Measurements from ENCODE around the gene CASP5.

DNA sequence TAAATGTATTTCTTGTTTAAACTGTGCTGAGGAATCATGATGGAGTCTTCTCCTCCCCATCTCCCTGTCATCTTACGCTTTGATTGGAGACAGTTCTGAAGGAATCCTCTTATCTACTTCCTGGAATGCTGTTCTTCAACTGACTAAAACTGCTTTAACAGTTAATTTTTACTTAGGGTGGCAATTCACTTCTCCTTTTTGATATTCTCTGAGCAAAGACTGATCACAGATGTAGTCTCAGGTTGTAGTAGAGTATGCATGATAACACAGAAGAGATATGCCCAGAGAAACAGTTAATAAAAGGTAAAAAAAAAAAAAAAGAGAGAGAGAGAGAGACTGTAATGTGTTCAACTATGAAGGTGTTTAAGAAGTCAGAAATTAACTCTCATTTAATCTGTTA lies 1.4 kb upstream of the CASP5 start:
- no peak for TF ChIP-seq POLR2A (IDR thresholded peaks at IDR 0.05)
- TF ChIP-seq, protein P1, sequence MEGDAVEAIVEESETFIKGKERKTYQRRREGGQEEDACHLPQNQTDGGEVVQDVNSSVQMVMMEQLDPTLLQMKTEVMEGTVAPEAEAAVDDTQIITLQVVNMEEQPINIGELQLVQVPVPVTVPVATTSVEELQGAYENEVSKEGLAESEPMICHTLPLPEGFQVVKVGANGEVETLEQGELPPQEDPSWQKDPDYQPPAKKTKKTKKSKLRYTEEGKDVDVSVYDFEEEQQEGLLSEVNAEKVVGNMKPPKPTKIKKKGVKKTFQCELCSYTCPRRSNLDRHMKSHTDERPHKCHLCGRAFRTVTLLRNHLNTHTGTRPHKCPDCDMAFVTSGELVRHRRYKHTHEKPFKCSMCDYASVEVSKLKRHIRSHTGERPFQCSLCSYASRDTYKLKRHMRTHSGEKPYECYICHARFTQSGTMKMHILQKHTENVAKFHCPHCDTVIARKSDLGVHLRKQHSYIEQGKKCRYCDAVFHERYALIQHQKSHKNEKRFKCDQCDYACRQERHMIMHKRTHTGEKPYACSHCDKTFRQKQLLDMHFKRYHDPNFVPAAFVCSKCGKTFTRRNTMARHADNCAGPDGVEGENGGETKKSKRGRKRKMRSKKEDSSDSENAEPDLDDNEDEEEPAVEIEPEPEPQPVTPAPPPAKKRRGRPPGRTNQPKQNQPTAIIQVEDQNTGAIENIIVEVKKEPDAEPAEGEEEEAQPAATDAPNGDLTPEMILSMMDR (IDR thresholded peaks at IDR 0.05), result no peak

Measured in adrenal gland (tissue), 5 donors.